ENCODE data around the gene DES. TPM values are rescaled to one million over a fixed set of nuclear protein-coding genes. Genes with fewer than 3 reads are reported as not detected.
A peak's percentile ranks its signal among the peaks of the same experiment; 100 is the strongest.

Gene DES
- total and polyA plus RNA-seq, 2 of the 13 experiments (the other 11 are each of a cell fraction or from before 2014, with no cell fraction given): not detected

DNA sequence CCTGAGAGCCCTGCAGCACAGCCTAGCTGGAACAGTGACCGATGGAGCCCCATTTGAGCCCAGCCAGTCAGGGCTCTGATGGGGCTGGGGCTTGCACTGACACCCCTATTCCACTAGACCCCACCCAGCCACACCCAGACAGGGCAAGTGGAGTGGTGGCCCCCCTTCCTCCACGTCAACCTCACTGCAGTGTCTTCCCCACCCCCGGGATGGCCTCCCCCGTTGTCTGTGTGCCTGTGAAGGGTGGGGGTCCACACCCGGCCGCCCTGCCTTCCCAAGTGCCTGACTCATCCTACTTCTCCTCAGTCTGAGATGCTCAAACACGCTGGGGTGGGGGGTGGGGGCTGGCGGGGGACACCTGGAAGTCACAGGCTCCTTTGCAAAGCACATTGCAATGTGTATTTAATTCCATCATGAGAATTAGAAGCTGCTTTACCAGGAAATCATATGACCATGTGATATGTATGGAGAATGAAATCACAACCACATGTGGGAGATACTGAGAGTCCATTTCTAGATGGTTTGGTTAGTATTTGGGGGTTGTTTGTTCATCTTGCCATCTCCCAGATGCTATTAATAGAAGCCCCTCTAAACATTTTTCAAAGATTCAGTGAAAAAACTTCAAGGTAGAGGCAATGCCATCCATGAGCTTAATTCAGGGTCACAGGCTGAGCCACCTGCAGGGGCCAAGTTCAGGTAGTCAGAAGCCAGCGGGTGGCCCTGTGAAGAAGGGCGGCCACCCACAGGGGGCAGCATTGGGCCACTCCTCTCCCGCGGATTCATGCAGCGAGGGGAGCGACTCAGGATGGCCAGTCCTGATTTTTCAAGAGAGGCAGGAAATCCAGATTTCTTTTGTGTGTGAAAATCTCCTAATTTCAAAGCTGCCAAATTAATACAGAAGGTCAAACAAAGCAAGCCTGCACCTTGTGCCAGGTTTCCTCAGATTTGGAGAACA is 57.8 kb downstream of the DES start (continued):
- TF ChIP-seq, protein P1, sequence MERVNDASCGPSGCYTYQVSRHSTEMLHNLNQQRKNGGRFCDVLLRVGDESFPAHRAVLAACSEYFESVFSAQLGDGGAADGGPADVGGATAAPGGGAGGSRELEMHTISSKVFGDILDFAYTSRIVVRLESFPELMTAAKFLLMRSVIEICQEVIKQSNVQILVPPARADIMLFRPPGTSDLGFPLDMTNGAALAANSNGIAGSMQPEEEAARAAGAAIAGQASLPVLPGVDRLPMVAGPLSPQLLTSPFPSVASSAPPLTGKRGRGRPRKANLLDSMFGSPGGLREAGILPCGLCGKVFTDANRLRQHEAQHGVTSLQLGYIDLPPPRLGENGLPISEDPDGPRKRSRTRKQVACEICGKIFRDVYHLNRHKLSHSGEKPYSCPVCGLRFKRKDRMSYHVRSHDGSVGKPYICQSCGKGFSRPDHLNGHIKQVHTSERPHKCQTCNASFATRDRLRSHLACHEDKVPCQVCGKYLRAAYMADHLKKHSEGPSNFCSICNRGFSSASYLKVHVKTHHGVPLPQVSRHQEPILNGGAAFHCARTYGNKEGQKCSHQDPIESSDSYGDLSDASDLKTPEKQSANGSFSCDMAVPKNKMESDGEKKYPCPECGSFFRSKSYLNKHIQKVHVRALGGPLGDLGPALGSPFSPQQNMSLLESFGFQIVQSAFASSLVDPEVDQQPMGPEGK (CRISPR knock-in tag; IDR thresholded peaks at IDR 0.05): peak; percentile 9; the same call in 1 of the 2 replicates
- TF ChIP-seq STAG1 (CRISPR knock-in tag; IDR thresholded peaks at IDR 0.05): peak; percentile 88
- TF ChIP-seq KDM3A (CRISPR knock-in tag; IDR thresholded peaks at IDR 0.05; ENCODE audit: low read depth): no peak
- TF ChIP-seq ZNF749 (CRISPR knock-in tag; IDR thresholded peaks at IDR 0.05; ENCODE audit: borderline replicate concordance): no peak
- TF ChIP-seq MED8 (CRISPR knock-in tag; IDR thresholded peaks at IDR 0.05; ENCODE audit: insufficient replicate concordance): no peak
- no peak for TF ChIP-seq NCOA1 (CRISPR knock-in tag; IDR thresholded peaks at IDR 0.05)
- no peak for TF ChIP-seq GFI1 (CRISPR knock-in tag; IDR thresholded peaks at IDR 0.05; ENCODE audit: borderline replicate concordance)
- peak; percentile 54; the same call in 1 of the 2 replicates for TF ChIP-seq SMC3 (IDR thresholded peaks at IDR 0.05; ENCODE audit: low read length)
- TF ChIP-seq NONO (IDR thresholded peaks at IDR 0.05): no peak
- TF ChIP-seq NONO (CRISPR knock-in tag; conservative IDR thresholded peaks at IDR 0.05): no peak
- TF ChIP-seq ZNF17 (CRISPR knock-in tag; IDR thresholded peaks at IDR 0.05): no peak
- TF ChIP-seq ZEB1 (IDR thresholded peaks at IDR 0.05; ENCODE audit: insufficient replicate concordance, low read depth): peak; percentile 29
- peak; percentile 17; the same call in 1 of the 2 replicates for TF ChIP-seq SUZ12 (IDR thresholded peaks at IDR 0.05; ENCODE audit: low read depth, low read length)
- TF ChIP-seq, protein P2, sequence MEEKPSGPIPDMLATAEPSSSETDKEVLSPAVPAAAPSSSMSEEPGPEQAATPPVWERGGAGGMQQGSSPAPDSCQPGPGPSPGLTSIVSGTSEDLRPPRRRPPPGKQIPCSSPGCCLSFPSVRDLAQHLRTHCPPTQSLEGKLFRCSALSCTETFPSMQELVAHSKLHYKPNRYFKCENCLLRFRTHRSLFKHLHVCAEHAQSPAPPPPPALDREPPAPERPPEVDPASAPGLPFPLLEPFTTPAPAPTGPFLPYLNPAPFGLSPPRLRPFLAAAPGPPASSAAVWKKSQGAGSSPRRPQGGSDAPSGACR (CRISPR knock-in tag; IDR thresholded peaks at IDR 0.05): no peak
- TF ChIP-seq, protein P3, sequence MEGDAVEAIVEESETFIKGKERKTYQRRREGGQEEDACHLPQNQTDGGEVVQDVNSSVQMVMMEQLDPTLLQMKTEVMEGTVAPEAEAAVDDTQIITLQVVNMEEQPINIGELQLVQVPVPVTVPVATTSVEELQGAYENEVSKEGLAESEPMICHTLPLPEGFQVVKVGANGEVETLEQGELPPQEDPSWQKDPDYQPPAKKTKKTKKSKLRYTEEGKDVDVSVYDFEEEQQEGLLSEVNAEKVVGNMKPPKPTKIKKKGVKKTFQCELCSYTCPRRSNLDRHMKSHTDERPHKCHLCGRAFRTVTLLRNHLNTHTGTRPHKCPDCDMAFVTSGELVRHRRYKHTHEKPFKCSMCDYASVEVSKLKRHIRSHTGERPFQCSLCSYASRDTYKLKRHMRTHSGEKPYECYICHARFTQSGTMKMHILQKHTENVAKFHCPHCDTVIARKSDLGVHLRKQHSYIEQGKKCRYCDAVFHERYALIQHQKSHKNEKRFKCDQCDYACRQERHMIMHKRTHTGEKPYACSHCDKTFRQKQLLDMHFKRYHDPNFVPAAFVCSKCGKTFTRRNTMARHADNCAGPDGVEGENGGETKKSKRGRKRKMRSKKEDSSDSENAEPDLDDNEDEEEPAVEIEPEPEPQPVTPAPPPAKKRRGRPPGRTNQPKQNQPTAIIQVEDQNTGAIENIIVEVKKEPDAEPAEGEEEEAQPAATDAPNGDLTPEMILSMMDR (CRISPR knock-in tag; IDR thresholded peaks at IDR 0.05): peak; percentile 93
- TF ChIP-seq ZNF747 (CRISPR knock-in tag; IDR thresholded peaks at IDR 0.05; ENCODE audit: borderline replicate concordance): no peak
- TF ChIP-seq FOSL2 (CRISPR knock-in tag; IDR thresholded peaks at IDR 0.05): peak; percentile 13; the same call in 1 of the 2 replicates
- TF ChIP-seq ZNF24 (IDR thresholded peaks at IDR 0.05): no peak
- TF ChIP-seq, protein P4, sequence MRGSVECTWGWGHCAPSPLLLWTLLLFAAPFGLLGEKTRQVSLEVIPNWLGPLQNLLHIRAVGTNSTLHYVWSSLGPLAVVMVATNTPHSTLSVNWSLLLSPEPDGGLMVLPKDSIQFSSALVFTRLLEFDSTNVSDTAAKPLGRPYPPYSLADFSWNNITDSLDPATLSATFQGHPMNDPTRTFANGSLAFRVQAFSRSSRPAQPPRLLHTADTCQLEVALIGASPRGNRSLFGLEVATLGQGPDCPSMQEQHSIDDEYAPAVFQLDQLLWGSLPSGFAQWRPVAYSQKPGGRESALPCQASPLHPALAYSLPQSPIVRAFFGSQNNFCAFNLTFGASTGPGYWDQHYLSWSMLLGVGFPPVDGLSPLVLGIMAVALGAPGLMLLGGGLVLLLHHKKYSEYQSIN (CRISPR knock-in tag; IDR thresholded peaks at IDR 0.05; ENCODE audit: borderline replicate concordance): no peak
- TF ChIP-seq, protein P5, sequence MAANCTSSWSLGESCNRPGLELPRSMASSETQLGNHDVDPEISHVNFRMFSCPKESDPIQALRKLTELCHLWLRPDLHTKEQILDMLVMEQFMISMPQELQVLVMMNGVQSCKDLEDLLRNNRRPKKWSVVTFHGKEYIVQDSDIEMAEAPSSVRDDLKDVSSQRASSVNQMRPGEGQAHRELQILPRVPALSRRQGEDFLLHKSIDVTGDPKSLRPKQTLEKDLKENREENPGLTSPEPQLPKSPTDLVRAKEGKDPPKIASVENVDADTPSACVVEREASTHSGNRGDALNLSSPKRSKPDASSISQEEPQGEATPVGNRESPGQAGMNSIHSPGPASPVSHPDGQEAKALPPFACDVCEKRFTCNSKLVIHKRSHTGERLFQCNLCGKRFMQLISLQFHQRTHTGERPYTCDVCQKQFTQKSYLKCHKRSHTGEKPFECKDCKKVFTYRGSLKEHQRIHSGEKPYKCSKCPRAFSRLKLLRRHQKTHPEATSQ (CRISPR knock-in tag; IDR thresholded peaks at IDR 0.05; ENCODE audit: borderline replicate concordance): no peak
- no peak for TF ChIP-seq ZBTB20 (CRISPR knock-in tag; IDR thresholded peaks at IDR 0.05; ENCODE audit: borderline replicate concordance, low read depth)
- peak; percentile 67; the same call in 1 of the 2 replicates for TF ChIP-seq KDM2A (CRISPR knock-in tag; IDR thresholded peaks at IDR 0.05; ENCODE audit: borderline replicate concordance, low read depth)
- TF ChIP-seq ZNF263 (CRISPR knock-in tag; IDR thresholded peaks at IDR 0.05): peak; percentile 65

All from HepG2 (cell line).